Amygdala (tissue), 56 donors: Measurements from ENCODE around the gene ASTN2.
A peak's percentile ranks its signal among the peaks of the same experiment; 100 is the strongest.

ENCODE experiments used
- DNase-seq, 56 donors: peaks; one replicate each; lab custom pipeline; 2025; lab: John Stamatoyannopoulos, UW

Gene ASTN2

GRCh38 chr9:117414220-117414905 lies 494 bp downstream of the ASTN2 start:
- DNase-seq: peak in 23 of 56 donors; percentile 19 to 73 (median 52)

- DNase-seq: peak in 15 of 56 donors; percentile 4 to 49 (median 24)
Observed at GRCh38 chr9:117413346-117414219, 1.3 kb downstream of the ASTN2 start.

GRCh38 chr9:117412841-117413240 lies 2.0 kb downstream of the ASTN2 start:
- peak in 3 of 56 donors; percentile 5 to 16 (median 9) for DNase-seq

- peak in 4 of 56 donors; percentile 8 to 25 (median 24) for DNase-seq
Observed at GRCh38 chr9:117412006-117412715, 2.7 kb downstream of the ASTN2 start.

GRCh38 chr9:117411547-117411946 lies 3.3 kb downstream of the ASTN2 start:
- peak in 38 of 56 donors; percentile 22 to 85 (median 47) for DNase-seq

- no peak for DNase-seq
Observed at GRCh38 chr9:117409321-117409720, 5.5 kb downstream of the ASTN2 start.

- peak in 8 of 56 donors; percentile 4 to 40 (median 19) for DNase-seq
Observed at GRCh38 chr9:117407436-117408022, 7.3 kb downstream of the ASTN2 start.

- DNase-seq: peak in 2 of 56 donors; percentile 10 to 18
Observed at GRCh38 chr9:117405950-117406705, 8.7 kb downstream of the ASTN2 start.

- no peak for DNase-seq
Observed at GRCh38 chr9:117403848-117404247, 11.0 kb downstream of the ASTN2 start.

- peak in 44 of 56 donors; percentile 17 to 80 (median 55) for DNase-seq
Observed at GRCh38 chr9:117403403-117403811, 11.4 kb downstream of the ASTN2 start.

- DNase-seq: no peak
Observed at GRCh38 chr9:117400171-117400570, 14.7 kb downstream of the ASTN2 start.

GRCh38 chr9:117395151-117395650 lies 19.7 kb downstream of the ASTN2 start:
- no peak for DNase-seq

- no peak for DNase-seq
Observed at GRCh38 chr9:117394655-117395054, 20.2 kb downstream of the ASTN2 start.

GRCh38 chr9:117392992-117393391 lies 21.9 kb downstream of the ASTN2 start:
- no peak for DNase-seq

GRCh38 chr9:117387422-117387821 lies 27.4 kb downstream of the ASTN2 start:
- DNase-seq: no peak

GRCh38 chr9:117379341-117379740 lies 35.5 kb downstream of the ASTN2 start:
- DNase-seq: no peak

GRCh38 chr9:117377046-117377445 lies 37.8 kb downstream of the ASTN2 start:
- DNase-seq: peak in 3 of 56 donors; percentile 1 to 28 (median 3)

- DNase-seq: no peak
Observed at GRCh38 chr9:117375956-117376355, 38.9 kb downstream of the ASTN2 start.

- DNase-seq: peak in 1 of 56 donors; percentile 13
Observed at GRCh38 chr9:117374076-117374725, 40.7 kb downstream of the ASTN2 start.
